Activated CD8-positive, alpha-beta T cell treated with anti-CD3 and anti-CD28 coated beads for 36 hours (primary cell): ENCODE measurements around the gene FYN. TPM values are rescaled to one million over a fixed set of nuclear protein-coding genes. Genes with fewer than 3 reads are reported as not detected.
A peak's percentile ranks its signal among the peaks of the same experiment; 100 is the strongest.

Source experiments
- ATAC-seq: fragments of 200-7000 bp; cut with Tn5 transposase; one replicate; pipeline ENCODE4 v1.10.0; 2021; ENCODE audit warnings: mild to moderate bottlenecking, moderate library complexity
- CTCF ChIA-PET: fragments of 350-600 bp; sonication (Branson Sonifier 250); formaldehyde crosslinking; loops from one replicate; lab custom pipeline; 2021; ENCODE audit warnings: antibody characterized with exemption; lab: Charles Lee
- POLR2A ChIA-PET: fragments of 350-600 bp; sonication (Branson Sonifier 250); formaldehyde crosslinking; loops from one replicate; lab custom pipeline; 2021; ENCODE audit warnings: antibody characterized with exemption; lab: Charles Lee
- DNase-seq: peaks from one replicate; pipeline ENCODE4 v3.0.0-alpha.2; 2020
- H3K27ac Mint-ChIP-seq: one replicate; pipeline ENCODE4 v1.8.0; 2021; ENCODE audit warnings: mild to moderate bottlenecking, mixed read lengths
- H3K27me3 Mint-ChIP-seq: one replicate; pipeline ENCODE4 v1.8.0; 2021; ENCODE audit warnings: mixed read lengths
- H3K36me3 Mint-ChIP-seq: one replicate; pipeline ENCODE4 v1.8.0; 2021; ENCODE audit warnings: low read depth, mixed read lengths
- H3K4me1 Mint-ChIP-seq: one replicate; pipeline ENCODE4 v1.8.0; 2021; ENCODE audit warnings: low read depth, mixed read lengths
- H3K4me3 Mint-ChIP-seq: one replicate; pipeline ENCODE4 v1.8.0; 2021; ENCODE audit warnings: mild to moderate bottlenecking, moderate library complexity, mixed read lengths
- H3K9me3 Mint-ChIP-seq: one replicate; pipeline ENCODE4 v1.8.0; 2021; ENCODE audit warnings: mixed read lengths
- intact Hi-C: fragments of 100-400 bp; cut with micrococcal nuclease; formaldehyde crosslinking; loops from one replicate; pipeline ENCODE4 v1.10.0; 2022
- total RNA-seq, 2 experiments: library from RNA; stranded (reverse); gene quantifications; one replicate each; pipeline ENCODE4 v1.2.3, GENCODE V29; 2021
- TF ChIP-seq, protein P1 (sequence below): fragments of 200-600 bp; IDR thresholded peaks from one replicate; pipeline ENCODE4 v1.8.0; 2022; ENCODE audit warnings: antibody characterized with exemption, mild to moderate bottlenecking

The FYN gene
- total RNA-seq, 2 experiments from 2014 or later = 384 to 386 TPM

- DNase-seq = no peak
- Mint-ChIP-seq H3K9me3 (no peaks in the 10 kb centered on the region), H3K4me3 (peak overlapping the region; percentile 35), H3K36me3 (peaks cover 81% of the 10 kb centered on the region), H3K27ac (peak overlapping the region; percentile 91), H3K4me1 (peaks cover 99% of the 10 kb centered on the region), H3K27me3 (no peaks in the 10 kb centered on the region)
- ChIA-PET POLR2A (interaction anchor here (0.7 to 3.3 kb wide), 12 partner anchors 9 to 131 kb away, joined by 3 to 16 read pairs (median 4); no protein-coding TSS in a partner anchor), CTCF (interaction anchor here (1.1 to 1.7 kb wide), 5 partner anchors 11 to 181 kb away, joined by 3 to 7 read pairs (median 5); no protein-coding TSS in a partner anchor)
- TF ChIP-seq, protein P1, sequence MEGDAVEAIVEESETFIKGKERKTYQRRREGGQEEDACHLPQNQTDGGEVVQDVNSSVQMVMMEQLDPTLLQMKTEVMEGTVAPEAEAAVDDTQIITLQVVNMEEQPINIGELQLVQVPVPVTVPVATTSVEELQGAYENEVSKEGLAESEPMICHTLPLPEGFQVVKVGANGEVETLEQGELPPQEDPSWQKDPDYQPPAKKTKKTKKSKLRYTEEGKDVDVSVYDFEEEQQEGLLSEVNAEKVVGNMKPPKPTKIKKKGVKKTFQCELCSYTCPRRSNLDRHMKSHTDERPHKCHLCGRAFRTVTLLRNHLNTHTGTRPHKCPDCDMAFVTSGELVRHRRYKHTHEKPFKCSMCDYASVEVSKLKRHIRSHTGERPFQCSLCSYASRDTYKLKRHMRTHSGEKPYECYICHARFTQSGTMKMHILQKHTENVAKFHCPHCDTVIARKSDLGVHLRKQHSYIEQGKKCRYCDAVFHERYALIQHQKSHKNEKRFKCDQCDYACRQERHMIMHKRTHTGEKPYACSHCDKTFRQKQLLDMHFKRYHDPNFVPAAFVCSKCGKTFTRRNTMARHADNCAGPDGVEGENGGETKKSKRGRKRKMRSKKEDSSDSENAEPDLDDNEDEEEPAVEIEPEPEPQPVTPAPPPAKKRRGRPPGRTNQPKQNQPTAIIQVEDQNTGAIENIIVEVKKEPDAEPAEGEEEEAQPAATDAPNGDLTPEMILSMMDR = no peak
- intact Hi-C loops = no loop called here
- peak; percentile 41 for ATAC-seq
Observed at GRCh38 chr6:111861431-111861885, 11.8 kb downstream of the FYN start.

DNA sequence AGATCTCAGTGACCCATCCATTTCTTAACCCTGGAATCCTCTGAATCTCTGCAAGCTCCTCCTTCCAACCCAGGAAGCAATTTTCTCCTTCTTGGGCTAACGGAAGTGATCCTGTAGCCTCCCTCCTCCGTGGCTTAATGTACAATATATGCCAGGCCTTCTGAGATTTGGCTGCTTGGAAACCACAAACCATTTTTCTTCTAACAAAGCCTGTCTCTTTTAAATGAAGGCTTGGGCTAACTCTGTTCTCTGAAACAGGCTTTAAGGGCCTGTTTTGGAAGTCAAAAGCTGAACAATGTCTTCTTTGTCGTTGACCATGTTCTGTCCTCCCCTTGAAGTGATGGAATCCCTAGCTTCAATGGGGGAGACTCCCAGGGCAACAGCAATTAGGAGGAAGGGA, 14.9 kb downstream of the FYN start:
- intact Hi-C loops = no loop called here
- H3K4me3 Mint-ChIP-seq = peak overlapping the region; percentile 36

GRCh38 chr6:111857674-111858337, 15.4 kb downstream of the FYN start:
- Mint-ChIP-seq H3K4me1 (peaks cover 93% of the 10 kb centered on the region), H3K4me3 (peak overlapping the region; percentile 36), H3K36me3 (peaks cover 74% of the 10 kb centered on the region), H3K27ac (peak overlapping the region; percentile 91), H3K9me3 (no peaks in the 10 kb centered on the region), H3K27me3 (no peaks in the 10 kb centered on the region)
- CTCF ChIA-PET = interaction anchor here (0.9 to 1.5 kb wide), 3 partner anchors 12 to 186 kb away, joined by 3 to 4 read pairs (median 3); no protein-coding TSS in a partner anchor
- intact Hi-C loops = no loop called here
- POLR2A ChIA-PET = interaction anchor here (0.6 to 3.9 kb wide), 8 partner anchors 10 to 437 kb away, joined by 3 to 14 read pairs (median 4); no protein-coding TSS in a partner anchor
- no peak for DNase-seq
- ATAC-seq = peak; percentile 18
- TF ChIP-seq, protein P1 = no peak

More for the DNA sequence above, 14.9 kb downstream of the FYN start:
- ChIA-PET CTCF (interaction anchor here (0.7 to 1.5 kb wide), 4 partner anchors 9 to 185 kb away, joined by 3 to 4 read pairs (median 3); no protein-coding TSS in a partner anchor), POLR2A (interaction anchor here (0.6 to 3.9 kb wide), 7 partner anchors 9 to 438 kb away, joined by 3 to 14 read pairs (median 3); no protein-coding TSS in a partner anchor)
- Mint-ChIP-seq H3K27me3 (no peaks in the 10 kb centered on the region), H3K36me3 (peaks cover 73% of the 10 kb centered on the region), H3K4me1 (peaks cover 93% of the 10 kb centered on the region), H3K9me3 (no peaks in the 10 kb centered on the region), H3K27ac (peak overlapping the region; percentile 91)
- ATAC-seq (no peak), DNase-seq (no peak)
- TF ChIP-seq, protein P1 = no peak

- intact Hi-C loops = no loop called here
- POLR2A ChIA-PET = interaction anchor here (1.6 to 3.9 kb wide), 3 partner anchors 11 to 151 kb away, joined by 3 to 14 read pairs (median 5); no protein-coding TSS in a partner anchor
- H3K27ac Mint-ChIP-seq = peak overlapping the region; percentile 65
Observed at GRCh38 chr6:111855753-111856152, 17.5 kb downstream of the FYN start.

More at GRCh38 chr6:111855753-111856152, 17.5 kb downstream of the FYN start:
- TF ChIP-seq, protein P1 = no peak
- Mint-ChIP-seq H3K4me1 (peaks cover 92% of the 10 kb centered on the region), H3K9me3 (no peaks in the 10 kb centered on the region), H3K36me3 (peaks cover 73% of the 10 kb centered on the region), H3K4me3 (no peak overlapping the region), H3K27me3 (no peaks in the 10 kb centered on the region)
- CTCF ChIA-PET = interaction anchor here (1.1 to 1.3 kb wide), 2 partner anchors 134 to 190 kb away, joined by 3 read pairs; no protein-coding TSS in a partner anchor
- DNase-seq = no peak
- ATAC-seq = no peak
